Measurements from ENCODE around the gene CBFA2T3.

The CBFA2T3 gene

GRCh38 chr16:88977018-88977811 is at the start of gene CBFA2T3:
CBFA2T3 (minus strand) TSS chr16:88977207; CDS start chr16:88976807, 400 bp downstream.
- TF ChIP-seq CTCF (IDR thresholded peaks at IDR 0.05; ENCODE audit: control insufficient read depth, insufficient read depth, low read depth, low read length, missing control alignments), result no peak
- no peak for DNase-seq (ENCODE audit: low read depth)
- H3K4me3 ChIP-seq (ENCODE audit: control insufficient read depth, low read depth, low read length), result no peak within 1 kb of the TSS

DNA sequence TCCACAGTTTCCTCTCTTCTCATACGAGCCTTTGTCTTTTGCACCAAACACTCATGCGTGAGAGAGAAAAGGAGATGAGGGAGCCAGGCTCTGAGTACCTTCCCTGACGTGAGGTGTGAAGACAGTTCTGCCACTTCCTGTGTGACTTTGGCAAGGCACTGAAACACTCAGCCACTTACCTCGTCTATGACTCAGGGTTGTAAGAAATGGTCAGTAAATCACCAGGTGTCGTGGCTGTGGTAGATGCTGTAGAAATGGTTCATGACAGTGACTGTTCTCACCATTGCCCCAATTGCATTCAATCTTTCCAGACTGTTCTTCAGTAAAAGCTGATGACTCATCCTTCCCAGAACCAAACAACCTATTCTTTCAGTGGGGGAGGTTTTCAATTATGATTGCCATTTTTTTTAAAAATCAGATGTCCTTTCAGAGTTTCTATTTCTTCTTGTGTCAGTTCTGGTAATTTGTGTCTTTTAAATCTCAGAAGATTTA is 49.2 kb upstream of the CBFA2T3 start:
- no peak for DNase-seq (ENCODE audit: low read depth)
- TF ChIP-seq CTCF (IDR thresholded peaks at IDR 0.05; ENCODE audit: control insufficient read depth, insufficient read depth, low read depth, low read length, missing control alignments), result no peak
- no peak overlapping the region for H3K4me3 ChIP-seq (ENCODE audit: control insufficient read depth, low read depth, low read length)

GRCh38 chr16:89025636-89026035 is 48.6 kb upstream of the CBFA2T3 start:
- DNase-seq (ENCODE audit: low read depth), result no peak
- no peak for TF ChIP-seq CTCF (IDR thresholded peaks at IDR 0.05; ENCODE audit: control insufficient read depth, insufficient read depth, low read depth, low read length, missing control alignments)
- H3K4me3 ChIP-seq (ENCODE audit: control insufficient read depth, low read depth, low read length), result no peak overlapping the region

DNA sequence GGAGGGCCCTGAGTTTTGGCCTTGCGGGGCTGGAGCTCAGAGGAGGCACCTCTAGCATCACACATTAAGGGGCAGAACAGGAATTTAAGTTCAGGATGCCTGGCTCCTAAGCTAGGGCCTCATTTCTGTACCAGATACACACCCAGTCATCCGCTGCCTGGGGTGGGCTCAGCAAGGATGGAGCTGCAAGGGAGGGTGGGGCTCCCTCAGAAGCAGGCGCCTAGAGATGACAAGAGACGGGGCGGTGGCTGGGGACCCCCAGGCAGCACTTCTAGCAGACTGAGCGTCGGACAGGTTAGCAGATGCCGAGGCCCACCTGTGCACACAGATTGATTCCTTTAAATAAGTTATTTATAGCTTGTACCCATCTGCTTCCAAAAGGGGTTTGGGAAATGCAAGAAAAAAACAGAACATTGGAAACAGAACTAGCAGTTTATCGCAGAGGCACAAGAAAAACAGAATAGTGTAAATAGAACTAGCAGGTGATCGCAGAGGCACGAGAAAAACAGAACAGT is 47.6 kb upstream of the CBFA2T3 start:
- TF ChIP-seq CTCF (IDR thresholded peaks at IDR 0.05; ENCODE audit: control insufficient read depth, insufficient read depth, low read depth, low read length, missing control alignments), result no peak
- no peak for DNase-seq (ENCODE audit: low read depth)
- no peak overlapping the region for H3K4me3 ChIP-seq (ENCODE audit: control insufficient read depth, low read depth, low read length)

DNA sequence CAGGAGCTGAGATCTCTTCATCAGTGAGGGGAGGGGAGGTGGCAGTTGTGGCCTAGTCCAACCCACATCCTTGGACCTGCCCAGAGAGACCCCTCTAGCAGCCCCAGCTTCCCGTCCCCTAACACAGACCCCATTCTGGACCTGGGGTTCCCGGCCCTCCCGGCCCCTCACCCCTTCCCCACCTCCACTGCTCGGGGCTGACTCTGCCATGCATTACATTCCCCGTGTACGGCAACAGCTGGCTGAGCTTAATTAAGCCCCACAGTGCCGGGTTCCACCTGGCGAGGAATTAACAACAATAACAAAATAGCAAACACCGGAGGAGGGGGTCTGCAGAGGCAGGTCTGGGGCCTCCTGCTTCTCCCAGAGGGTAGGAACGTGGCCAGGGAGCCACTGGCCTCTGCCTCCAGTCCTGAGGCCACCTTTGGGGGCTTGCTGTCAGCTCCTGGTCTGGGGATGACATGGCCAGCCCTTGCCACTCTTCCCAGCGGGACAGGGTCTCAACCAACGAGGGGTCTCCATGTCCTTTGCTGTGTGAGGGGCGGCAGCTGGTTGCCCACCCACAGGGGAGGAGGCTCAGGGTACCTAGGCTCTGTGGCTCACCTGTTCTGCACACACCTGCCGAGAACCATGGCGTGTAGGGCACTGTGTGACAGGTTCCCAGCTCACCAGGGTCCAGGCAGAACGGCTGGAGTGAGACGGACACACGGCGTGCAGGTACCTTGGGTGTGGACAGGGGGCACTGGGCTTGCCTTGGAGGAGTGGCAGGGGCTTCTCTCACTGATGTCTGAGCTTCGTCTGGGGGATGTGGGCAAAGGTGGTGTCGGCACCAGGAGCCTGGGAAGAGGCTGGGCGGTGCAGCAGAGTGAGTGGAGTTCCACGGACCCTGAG is 46.9 kb upstream of the CBFA2T3 start:
- no peak for DNase-seq (ENCODE audit: low read depth)
- H3K4me3 ChIP-seq (ENCODE audit: control insufficient read depth, low read depth, low read length), result no peak overlapping the region
- no peak for TF ChIP-seq CTCF (IDR thresholded peaks at IDR 0.05; ENCODE audit: control insufficient read depth, insufficient read depth, low read depth, low read length, missing control alignments)

- no peak overlapping the region for H3K4me3 ChIP-seq (ENCODE audit: control insufficient read depth, low read depth, low read length)
- no peak for TF ChIP-seq CTCF (IDR thresholded peaks at IDR 0.05; ENCODE audit: control insufficient read depth, insufficient read depth, low read depth, low read length, missing control alignments)
- DNase-seq (ENCODE audit: low read depth), result no peak
These were observed 46.1 kb upstream of the CBFA2T3 start for GRCh38 chr16:89023151-89023551.
